ENCODE measurements around the gene CENPP.

GRCh38 chr9:92432350-92432749 lies 106.6 kb downstream of the CENPP start:
- TF ChIP-seq HMGXB4 (CRISPR knock-in tag; IDR thresholded peaks at IDR 0.05; ENCODE audit: borderline replicate concordance) = no peak
- no peak for TF ChIP-seq CTCF (IDR thresholded peaks at IDR 0.05)
- no peak for TF ChIP-seq SMC3 (IDR thresholded peaks at IDR 0.05)
- no peak for TF ChIP-seq NFE2L2 (conservative IDR thresholded peaks at IDR 0.05; ENCODE audit: low read length)
- TF ChIP-seq REST (IDR thresholded peaks at IDR 0.05) = no peak
- TF ChIP-seq BCL3 (IDR thresholded peaks at IDR 0.05) = no peak
- no peak for TF ChIP-seq POLR2AphosphoS2 (conservative IDR thresholded peaks at IDR 0.05; ENCODE audit: low read length)
- TF ChIP-seq POLR2A (IDR thresholded peaks at IDR 0.05; ENCODE audit: low read length) = no peak
- TF ChIP-seq RAD21 (conservative IDR thresholded peaks at IDR 0.05 in 1 of 2, IDR thresholded peaks at IDR 0.05 in 1 of 2) = no peak
- no peak for TF ChIP-seq EP300 (IDR thresholded peaks at IDR 0.05)
- no peak for TF ChIP-seq USF2 (IDR thresholded peaks at IDR 0.05)
- no peak for TF ChIP-seq RNF2 (IDR thresholded peaks at IDR 0.05; ENCODE audit: borderline replicate concordance, low read depth)
- no peak for TF ChIP-seq ELK1 (IDR thresholded peaks at IDR 0.05; ENCODE audit: low read depth, low read length)

Data from A549 (cell line).